NCI-H187 (cell line): ENCODE data around the gene MBOAT7.
"Not testable (repeated sequence)": the region's sequence is repeated elsewhere in the genome, so short reads cannot be mapped to it uniquely, and the experiment has no call there.

Source experiments
- DNase-seq, 2 experiments: peaks; one replicate each; lab custom pipeline; 2025; lab: John Stamatoyannopoulos, UW

Gene MBOAT7

GRCh38 chr19:54189735-54190502 lies 539 bp upstream of the MBOAT7 start:
- peak; percentile 100 for DNase-seq

DNA sequence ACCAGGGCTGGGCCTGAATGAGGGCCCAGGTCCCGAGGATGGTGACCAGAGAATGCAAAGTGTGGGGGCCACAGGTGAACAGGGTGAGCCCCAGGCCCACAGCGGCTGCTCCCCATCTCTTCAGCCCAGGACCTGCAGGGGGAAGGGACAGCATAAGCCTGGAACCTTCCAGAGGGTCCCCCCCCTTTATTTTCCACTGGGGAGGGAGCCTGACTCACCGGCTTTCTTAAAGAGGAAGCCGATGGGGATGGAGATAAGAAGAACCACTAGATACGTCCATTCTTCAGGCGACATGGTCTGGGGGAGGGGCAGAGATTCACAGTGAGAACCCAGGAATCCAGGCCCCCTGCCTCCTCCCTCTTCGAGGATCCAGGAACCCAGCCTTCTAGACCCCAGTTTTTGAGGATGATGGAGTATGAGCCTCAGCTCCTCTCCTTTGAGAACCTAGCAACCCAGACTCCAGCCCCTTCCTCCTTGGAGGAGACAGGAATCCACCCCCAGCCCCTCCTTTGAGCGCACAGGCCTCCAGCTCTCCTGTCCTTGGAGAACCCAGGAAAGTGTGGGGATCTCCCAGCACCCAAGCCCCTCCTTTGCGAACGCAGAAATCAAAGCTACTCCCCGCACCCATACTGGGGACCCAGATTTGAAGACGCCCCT lies 1.0 kb downstream of the MBOAT7 start:
- DNase-seq, result no peak

DNA sequence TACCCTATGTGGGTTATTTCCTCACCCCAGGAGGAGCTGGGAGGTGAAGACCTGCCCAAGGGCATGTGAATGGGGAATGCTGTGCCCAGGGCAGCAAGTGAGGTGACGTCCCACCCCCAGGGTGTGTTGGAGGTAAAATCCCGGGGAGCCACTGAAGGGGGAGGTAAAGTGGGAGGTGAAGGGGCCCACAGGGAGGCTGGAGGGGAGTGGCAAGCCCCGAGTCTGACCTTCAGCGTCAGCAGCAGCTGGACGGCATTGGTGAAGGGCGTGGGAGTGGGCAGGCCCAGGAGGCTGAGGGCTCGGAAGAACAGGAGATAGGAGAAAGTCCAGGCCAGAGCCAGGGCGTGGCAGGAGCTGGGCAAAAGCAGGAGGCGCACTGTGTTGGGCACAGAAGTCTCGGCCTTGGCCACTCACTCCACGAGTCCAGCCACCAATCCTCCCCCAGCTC lies 2.4 kb downstream of the MBOAT7 start:
- no peak for DNase-seq

GRCh38 chr19:54186351-54186750 lies 3.0 kb downstream of the MBOAT7 start:
- DNase-seq, result no peak

- no peak for DNase-seq
Observed at GRCh38 chr19:54183431-54183830, 5.9 kb downstream of the MBOAT7 start.

DNA sequence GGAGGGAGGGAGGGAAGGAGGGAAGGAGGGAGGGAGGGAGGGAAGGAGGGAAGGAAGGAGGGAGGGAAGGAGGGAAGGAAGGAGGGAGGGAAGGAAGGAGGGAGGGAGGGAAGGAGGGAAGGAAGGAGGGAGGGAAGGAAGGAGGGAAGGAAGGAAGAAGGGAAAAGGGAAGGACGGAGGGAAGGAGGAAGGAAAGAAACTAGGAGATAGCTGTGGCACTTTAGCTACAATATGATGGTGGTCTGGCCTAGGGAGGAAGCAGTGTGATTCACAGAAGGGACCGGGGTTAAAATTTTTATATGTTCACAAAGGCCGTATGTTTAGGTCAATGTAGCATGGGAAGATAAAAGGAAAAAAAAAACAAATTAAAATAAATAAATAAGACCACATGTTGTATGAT lies 7.5 kb downstream of the MBOAT7 start:
- DNase-seq, result not testable (repeated sequence)

- no peak for DNase-seq
Observed at GRCh38 chr19:54180691-54181091, 8.7 kb downstream of the MBOAT7 start.

DNA sequence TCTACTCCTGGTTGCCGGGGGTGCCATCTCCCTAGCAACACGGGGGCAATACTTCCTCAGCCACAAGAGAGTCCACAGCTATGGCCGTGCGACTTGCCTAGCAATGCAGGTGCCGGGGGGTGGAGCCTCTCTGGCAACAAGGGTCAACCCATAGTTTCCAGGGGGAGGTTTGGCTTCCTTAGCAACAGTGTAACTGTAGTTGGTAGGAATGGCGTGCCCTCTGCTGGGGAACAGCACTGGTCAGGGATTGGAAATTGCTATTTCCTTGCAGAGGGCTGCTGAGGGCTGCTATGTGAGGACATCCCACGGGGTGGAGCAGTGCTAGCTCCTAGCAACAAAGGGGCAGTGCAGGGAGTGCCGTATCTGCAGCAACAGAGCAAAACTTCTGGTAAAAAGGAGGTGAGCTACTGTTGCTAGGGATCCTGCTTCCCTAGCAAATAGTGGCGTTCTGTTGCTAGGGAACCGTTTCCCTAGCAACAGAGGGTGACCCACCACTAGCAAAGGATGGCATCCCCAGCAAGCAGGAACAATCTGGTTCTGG lies 9.4 kb downstream of the MBOAT7 start:
- peak; percentile 23 to 59 for DNase-seq

DNA sequence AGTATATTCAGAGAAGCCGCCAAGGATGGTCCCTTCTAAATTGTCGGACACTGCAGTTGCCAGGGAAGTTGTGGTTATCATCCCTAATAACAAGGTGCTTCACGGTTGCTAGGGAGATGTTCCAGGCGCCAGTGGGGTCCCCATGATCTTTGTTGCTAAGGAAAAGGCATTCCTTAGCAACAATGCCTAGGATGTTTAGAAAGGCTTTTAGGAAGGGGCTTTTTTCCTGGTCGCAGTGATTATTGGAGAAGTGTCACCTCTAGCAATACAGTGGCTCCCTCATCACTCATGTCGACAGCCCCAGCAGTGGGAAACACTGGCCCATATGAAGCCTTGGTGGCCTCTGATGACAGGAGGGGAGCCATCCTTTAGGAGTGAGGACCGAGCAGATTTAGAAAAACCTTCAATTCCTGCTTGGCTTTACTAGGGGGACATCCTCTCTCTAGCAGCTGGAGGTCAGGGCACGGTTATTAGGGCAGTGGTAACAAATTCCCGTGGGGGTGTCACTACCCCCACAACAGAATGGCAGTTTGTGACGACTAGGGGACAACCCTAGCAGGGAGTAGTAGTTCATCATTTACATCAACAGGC lies 10.0 kb downstream of the MBOAT7 start:
- DNase-seq, result no peak

DNA sequence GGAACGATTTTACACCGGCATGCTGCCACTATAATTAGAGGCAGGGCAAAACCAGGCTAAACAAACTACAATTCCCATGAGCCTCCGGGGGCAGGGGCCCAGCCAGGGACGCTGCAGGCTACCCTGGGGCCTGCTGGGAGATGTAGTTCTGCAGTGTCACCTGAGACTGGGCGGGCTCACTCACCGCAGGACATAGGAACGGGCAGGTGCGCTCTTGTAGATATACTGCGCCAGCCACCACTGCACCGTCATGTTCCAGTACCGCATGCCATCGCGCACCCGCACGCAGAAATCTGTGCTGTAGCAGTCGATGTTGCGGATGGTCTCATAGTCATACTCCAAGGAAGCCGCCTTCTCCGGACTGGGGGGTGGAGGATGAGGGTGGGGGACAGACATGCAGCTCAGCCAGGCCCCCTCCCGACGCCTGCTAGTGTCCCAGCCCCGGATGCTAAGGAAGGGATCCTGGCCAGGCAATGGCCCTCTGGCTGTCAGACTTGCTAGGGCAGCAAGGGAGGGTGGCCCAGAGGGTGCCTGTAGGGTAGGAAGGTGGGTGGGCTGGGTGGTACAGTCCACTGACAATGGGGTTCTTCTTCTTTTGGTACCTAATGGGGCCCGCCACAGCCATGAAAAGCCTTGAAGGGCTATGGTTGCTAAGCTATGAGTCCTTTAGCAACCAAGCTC lies 10.7 kb downstream of the MBOAT7 start:
- peak; percentile 30 to 53 for DNase-seq

DNA sequence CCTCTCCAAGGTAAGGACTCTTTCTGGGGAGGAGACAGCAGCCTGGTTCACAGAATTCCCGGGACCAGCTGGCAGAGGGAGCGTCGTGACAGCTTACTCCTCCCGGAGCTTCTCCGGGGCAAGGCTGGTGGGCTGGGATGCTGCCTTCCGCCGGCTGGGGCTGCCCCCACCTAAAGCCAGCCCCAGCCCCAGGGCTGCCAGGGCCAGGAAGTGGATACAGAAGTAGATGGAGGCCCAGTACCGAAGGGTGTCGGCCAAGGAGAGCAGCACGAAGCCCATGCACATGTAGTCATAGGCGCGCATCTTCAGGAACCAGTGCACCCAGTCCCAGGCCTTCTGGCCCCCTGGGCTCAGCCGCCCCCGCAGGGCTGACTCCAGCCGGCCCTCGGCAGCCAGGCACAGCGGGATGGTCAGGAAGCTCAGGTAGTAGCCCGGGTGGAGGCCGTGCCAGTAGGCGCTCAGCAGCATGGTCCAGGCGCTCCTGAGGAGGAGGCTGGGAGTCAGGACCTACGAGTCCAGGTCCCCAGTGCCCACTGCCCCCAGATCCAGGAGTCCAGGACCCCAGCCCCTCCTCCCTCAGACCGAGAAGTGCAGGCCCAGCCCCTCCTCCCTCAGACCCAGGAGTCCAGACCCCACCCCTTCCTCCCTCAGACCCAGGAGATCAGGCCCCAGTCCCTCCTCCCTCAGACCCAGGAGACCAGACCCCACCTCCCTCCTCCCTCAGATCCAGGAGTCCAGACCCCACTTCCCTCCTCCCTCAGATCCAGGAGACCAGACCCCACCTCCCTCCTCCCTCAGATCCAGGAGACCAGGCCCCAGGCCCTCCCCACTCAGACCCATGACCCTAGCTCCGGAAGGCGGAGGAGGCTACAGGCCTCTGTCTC lies 15.2 kb downstream of the MBOAT7 start:
- no peak for DNase-seq

DNA sequence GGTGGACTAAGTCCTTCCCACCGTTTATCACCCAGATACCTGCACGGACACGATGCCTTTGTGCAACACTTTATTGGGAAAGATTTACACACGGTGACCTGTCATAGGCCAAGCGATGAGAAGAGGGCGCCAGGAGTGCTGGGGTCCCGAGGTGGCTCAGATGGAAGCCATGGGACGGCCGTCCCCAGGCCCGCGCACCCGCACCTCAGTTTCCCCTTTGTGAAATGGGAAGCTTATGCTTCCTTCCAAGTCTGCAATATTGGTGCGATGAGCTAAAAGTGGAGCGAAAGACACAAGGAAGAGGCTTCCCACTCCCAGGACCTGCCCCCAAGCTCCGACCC lies 16.1 kb downstream of the MBOAT7 start:
- no peak for DNase-seq

- peak in 1 of 2 experiments; percentile 41 for DNase-seq
Observed at GRCh38 chr19:54172471-54173358, 16.7 kb downstream of the MBOAT7 start, which contains the start of gene TMC4. TSS of gene TMC4 (minus strand) at chr19:54173160. CDS start at chr19:54173117, 43 bp downstream.

DNA sequence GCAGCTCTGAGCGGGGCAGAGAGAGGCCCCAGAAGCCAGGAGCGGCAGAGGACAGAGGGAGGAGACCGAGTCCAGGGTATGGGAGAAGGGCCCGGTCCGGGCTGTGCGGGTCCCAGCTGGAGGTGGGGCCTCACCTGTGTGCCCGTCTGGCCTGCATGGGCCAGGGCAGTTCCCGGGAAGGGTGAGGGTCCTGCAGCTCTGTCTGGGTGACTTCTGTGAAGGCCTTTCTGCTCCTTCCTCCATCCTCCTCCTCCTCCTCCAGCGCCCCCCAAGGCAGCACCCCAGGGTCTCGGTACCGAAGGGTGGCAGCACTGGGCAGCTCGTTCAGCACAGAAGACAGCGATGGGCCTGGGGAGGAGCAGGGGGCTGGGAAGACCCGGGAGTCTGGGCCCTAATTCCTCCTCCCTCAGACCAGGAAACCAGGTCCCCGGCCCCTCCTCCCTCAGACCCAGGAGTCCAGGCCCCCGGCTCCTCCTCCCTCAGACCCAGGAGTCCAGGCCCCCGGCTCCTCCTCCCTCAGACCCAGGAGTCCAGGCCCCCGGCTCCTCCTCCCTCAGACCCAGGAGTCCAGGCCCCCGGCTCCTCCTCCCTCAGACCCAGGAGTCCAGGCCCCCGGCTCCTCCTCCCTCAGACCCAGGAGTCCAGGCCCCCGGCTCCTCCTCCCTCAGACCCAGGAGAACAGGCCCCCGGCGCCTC lies 17.5 kb downstream of the MBOAT7 start:
- DNase-seq, result not testable (repeated sequence)

- no peak for DNase-seq
Observed at GRCh38 chr19:54169149-54169740, 20.1 kb downstream of the MBOAT7 start.

- DNase-seq, result peak; percentile 66 to 80
Observed at GRCh38 chr19:54168174-54168917, 21.0 kb downstream of the MBOAT7 start.

DNA sequence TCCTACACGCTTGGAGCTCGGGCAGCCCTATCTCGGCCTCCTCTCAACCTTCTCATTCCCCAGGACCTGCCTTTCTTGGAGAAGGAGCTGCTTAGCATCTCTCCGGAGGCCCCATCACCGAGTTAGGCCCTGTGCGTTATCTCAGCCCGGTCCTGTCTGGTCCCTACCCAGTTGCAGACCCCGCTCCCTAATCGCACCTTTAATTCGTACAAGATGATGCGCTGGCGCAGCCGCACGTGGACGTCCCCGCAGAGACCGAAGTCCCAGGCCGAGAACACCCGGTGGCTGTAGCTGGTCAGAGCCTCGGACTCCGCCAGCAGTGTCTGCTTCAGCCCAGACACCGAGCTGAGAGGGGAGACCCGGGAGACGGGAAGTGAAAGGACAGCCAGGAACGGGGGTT lies 24.2 kb downstream of the MBOAT7 start:
- no peak for DNase-seq

DNA sequence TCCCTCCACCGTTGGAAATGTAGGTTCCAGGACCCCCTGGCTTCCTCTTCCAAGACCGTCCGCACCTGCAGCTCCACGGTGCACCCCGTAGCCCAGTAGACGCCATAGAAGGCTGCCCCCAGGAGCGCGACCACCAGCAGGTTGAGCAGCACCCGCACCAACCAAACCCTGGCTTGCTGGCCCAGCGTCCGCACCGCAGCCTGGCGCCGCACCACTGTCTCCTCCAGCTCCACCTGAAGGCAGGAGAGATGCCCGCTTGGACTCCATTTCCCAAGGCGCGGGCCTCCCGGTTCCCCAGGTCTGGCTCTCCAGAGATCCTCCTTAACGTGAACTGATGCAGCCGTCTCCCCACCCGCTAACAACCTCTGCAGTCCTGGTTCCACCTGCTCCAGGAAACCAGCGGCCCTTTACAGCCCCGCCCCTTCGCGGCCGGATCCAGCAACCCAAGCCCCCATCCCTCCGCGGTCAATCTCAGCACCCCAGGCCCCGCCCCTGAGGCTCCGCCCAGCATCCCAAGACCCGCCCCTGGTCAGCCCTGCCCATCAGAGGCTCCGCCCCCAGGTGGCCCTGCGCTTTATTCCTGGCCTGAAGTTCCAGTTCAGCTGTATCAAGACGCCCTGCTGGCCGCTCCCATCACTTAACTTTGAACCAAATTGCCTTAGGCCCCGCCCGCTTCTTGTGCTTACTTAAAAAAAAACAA lies 24.9 kb downstream of the MBOAT7 start:
- DNase-seq, result peak; percentile 48 to 57
